ENCODE measurements around the gene ABHD10. TPM values are rescaled to one million over a fixed set of nuclear protein-coding genes. Genes with fewer than 3 reads are reported as not detected.

Gene ABHD10
- total RNA-seq, 1 experiment from 2014 or later = 16.5 TPM

- no peak for DNase-seq (ENCODE audit: low spot score)
These were observed 22.1 kb downstream of the ABHD10 start for GRCh38 chr3:112000966-112001365.

- no peak for DNase-seq (ENCODE audit: low spot score)
These were observed 22.7 kb downstream of the ABHD10 start for GRCh38 chr3:112001526-112001925.

DNA sequence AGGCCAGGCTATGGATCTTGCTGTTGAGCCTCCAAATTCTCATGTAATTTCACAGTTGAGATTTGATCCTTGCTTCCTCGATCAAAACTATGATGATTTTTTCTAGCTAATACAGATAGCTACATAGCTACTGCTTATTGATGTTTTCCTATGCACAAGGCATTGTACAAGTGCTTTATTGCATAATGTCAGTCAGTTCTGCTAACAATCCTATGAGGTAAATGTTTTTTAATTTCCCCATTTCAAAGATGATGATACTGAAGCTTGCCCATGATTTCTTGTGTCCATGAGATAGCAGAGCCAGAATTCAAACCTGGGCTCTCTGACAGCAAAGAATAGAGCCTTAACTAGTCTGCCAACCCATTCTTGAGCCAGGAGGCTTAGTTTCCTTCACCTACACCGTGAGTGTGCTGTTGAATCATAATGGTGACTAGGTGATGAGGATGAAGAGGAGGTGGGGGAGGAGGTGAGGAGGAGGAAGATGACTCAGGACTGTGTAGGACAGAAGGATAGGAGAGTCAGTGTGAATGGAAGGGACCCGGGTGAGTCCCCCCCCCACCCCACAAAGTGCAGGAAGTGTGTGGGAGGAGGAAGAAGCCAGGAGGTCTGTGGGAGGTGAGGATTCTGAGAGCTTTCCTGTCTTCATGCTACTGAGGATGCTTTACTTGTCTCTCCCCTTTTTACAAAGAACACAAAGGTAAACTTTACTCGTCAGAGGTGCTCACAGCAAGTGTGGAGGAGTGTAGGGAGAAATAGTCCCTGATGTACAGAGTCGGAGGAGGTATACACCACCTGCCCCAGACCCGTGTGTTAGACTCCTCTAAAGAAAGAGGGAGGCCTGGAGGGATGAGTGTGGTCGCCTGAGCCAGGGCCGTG, 23.5 kb downstream of the ABHD10 start:
- no peak for DNase-seq (ENCODE audit: low spot score)

- no peak for DNase-seq (ENCODE audit: low spot score)
These were observed 24.7 kb downstream of the ABHD10 start for GRCh38 chr3:112003321-112004080.

GRCh38 chr3:112004187-112004586, 25.4 kb downstream of the ABHD10 start:
- DNase-seq (ENCODE audit: low spot score) = no peak

GRCh38 chr3:112004669-112005068, 25.8 kb downstream of the ABHD10 start:
- no peak for DNase-seq (ENCODE audit: low spot score)

GRCh38 chr3:112005091-112005672, 26.4 kb downstream of the ABHD10 start:
- no peak for DNase-seq (ENCODE audit: low spot score)

- no peak for DNase-seq (ENCODE audit: low spot score)
These were observed 28.8 kb downstream of the ABHD10 start for GRCh38 chr3:112007633-112008032.

DNA sequence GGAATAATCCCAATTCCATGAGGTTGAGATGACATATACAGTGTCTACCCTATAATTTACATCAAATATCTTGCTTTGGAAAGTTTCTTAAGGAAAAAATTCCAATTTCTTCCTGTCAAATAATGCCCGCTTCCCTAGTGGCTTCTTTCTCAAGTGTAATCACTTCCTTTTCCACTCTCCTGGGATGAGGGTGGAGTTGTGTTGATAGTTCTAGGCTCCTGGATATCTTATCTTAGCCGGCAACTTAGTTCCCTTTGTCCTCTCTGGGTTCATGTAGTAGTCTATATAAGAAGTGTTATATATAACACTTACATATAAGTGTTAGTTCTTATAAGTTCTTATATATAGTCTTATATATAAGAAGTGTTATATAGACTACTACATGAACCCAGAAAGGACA, 30.8 kb downstream of the ABHD10 start:
- no peak for DNase-seq (ENCODE audit: low spot score)

GRCh38 chr3:112010636-112011035, 31.8 kb downstream of the ABHD10 start:
- DNase-seq (ENCODE audit: low spot score) = no peak

DNA sequence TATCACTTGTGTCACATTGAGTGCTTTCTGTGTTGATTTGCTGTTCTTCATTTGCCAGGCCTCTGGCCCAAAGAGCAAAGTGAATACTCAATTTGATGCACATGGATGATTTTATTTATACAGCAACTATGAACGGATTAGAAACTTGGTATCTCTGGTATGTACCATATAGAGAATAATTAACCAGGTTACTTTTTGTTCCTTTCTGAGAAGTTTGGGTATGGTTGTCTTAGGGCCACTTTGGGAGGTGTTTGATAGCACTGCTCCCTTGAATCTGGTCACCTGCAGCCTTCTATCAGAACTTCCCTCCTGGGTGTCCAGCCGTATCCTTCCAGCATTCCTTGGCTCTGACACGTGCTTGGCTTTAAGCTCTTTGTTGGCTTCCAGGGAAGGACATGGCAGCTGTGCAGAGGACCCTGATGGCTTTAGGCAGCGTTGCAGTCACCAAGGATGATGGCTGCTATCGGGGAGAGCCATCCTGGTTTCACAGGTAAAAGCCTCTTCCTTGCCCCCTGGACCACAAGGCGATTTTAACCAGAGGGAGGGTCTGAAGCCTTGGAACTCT, 32.6 kb downstream of the ABHD10 start:
- DNase-seq (ENCODE audit: low spot score) = no peak

DNA sequence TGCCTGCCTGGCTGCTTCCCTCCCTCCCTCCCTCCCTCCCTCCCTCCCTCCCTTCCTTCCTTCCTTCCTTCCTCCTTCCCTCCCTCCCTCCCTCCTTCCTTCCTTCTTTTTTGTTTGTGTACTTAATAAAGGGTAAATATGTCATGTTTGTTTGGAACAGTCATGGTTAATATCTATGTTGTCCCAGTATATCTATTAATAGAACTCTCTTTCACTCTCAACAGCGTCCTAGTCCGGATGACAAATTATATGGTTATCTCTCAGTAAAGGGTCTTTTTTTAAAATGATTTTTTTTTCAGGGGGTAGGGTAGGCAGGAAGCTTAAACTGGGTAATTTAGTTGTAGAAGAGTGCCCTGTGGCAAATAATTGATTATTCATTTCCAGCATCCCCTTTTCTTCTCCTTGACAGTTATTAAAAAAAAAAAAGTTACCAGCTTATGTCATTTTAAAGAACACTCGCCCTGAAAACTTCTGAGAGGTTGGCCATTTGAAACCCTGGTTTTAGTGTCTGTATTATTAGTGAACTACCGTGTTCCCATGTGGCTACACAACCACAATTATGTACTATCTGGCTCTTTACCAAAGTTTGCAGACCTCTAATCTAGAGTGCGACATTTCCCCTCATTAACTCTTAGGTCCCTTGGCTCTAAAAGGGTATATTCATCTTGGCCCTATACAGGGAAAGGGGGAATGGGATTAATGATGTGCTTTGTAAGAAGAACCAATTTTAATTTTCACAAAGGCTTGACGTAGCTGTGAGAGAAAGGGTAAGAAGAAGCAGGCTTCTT, 33.6 kb downstream of the ABHD10 start:
- DNase-seq (ENCODE audit: low spot score) = no peak

DNA sequence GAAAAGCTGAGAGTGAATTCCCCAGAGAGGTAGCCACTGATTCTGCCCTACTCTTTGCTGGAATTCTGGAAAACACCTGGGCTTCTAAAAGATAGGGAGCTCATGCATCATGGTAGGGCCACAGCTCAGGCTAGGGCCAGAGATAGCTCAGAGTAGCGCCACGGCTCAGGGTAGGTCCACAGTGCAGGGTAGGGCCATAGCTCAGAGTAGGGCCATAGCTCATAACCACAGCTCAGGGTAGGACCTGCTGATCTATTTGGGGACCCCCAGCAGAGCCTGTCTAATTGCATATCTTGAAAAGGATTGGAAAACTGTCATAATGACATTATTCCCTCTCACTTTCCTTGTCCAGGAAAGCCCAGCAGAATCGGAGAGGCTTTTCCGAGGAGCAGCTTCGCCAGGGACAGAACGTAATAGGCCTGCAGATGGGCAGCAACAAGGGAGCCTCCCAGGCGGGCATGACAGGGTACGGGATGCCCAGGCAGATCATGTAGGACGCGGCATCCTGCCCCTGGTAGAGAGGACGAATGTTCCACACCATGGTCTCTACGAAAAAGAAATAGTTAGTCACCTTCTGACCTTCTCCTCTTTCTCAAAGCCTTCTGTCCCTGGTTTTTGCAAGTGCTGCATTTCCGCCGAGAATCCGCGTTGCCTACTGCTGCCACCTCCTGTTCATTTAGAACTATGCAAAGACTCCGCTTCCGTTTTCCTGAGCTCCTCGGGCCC, 34.4 kb downstream of the ABHD10 start:
- DNase-seq (ENCODE audit: low spot score) = peak; percentile 88

DNA sequence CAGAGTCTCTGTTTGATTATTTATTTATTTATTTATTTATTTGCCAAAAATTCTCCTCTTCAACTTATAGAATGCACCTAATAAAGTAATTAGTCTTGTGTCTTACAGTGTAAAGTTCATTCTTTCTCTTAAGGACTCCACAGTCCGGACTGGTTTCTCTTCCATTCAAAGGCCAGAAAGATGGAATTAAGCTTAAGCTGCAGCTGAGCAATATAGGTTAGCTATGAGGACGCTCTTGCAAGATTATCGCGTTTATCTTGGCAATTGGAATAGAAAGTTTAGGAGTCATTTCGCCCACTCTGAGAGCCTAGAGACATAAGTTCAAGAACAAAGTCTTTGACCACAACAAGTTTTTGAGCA, 34.9 kb downstream of the ABHD10 start:
- no peak for DNase-seq (ENCODE audit: low spot score)

GRCh38 chr3:112017091-112017490, 38.3 kb downstream of the ABHD10 start:
- no peak for DNase-seq (ENCODE audit: low spot score)

- no peak for DNase-seq (ENCODE audit: low spot score)
These were observed 39.9 kb downstream of the ABHD10 start for GRCh38 chr3:112018712-112019111.

- no peak for DNase-seq (ENCODE audit: low spot score)
These were observed 40.9 kb downstream of the ABHD10 start for GRCh38 chr3:112019716-112020115.

GRCh38 chr3:112020674-112021085, 41.9 kb downstream of the ABHD10 start:
- DNase-seq (ENCODE audit: low spot score) = no peak

DNA sequence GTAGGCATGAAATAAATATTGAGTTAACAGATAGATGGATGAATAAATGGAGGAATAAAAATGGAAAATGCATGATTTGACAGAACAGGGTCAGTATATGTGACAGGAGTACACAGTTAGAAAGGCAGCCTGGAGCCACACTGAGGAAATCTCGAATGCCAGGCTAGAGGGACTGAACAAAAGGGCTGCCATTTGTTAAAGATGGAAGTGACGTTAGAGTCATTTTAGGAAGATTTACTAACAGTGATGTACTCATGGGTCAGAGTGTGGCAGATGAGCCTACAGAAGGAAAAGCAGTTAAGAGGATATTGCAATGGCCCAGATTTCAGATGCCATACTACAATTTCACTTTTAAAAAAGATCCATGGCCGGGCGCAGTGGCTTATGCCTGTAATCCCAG, 48.3 kb downstream of the ABHD10 start:
- no peak for DNase-seq (ENCODE audit: low spot score)

DNA sequence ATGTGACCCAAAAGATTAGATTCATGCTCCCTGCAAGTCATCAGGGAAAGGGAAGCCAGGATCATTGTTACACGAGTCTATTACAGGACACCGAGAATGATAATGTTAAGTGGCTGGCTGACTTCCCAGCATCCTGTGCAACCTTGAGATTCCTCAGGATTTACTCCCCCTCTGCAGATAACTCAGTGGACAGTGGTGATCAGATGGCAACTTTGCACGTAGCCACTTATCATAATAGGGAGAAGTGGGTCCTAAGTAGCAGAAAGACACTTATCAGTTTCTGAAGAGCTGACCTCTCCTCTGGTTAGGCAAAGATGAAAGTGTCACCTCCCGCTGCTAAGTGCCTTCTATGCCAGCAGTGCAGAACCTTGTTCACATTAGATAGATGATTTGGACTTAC, 49.0 kb downstream of the ABHD10 start:
- no peak for DNase-seq (ENCODE audit: low spot score)

GRCh38 chr3:112030901-112031300, 52.1 kb downstream of the ABHD10 start:
- DNase-seq (ENCODE audit: low spot score) = no peak
